Measurements from ENCODE around the gene SGO2.

Gene SGO2

GRCh38 chr2:200509612-200510433 is 16.2 kb upstream of the SGO2 start, which contains the start of gene KCTD18 (continued):
- TF ChIP-seq ZNF280D (tag by site-specific recombination; IDR thresholded peaks at IDR 0.05): no peak
- no peak for TF ChIP-seq REST (tag by site-specific recombination; IDR thresholded peaks at IDR 0.05)
- TF ChIP-seq, protein P1, sequence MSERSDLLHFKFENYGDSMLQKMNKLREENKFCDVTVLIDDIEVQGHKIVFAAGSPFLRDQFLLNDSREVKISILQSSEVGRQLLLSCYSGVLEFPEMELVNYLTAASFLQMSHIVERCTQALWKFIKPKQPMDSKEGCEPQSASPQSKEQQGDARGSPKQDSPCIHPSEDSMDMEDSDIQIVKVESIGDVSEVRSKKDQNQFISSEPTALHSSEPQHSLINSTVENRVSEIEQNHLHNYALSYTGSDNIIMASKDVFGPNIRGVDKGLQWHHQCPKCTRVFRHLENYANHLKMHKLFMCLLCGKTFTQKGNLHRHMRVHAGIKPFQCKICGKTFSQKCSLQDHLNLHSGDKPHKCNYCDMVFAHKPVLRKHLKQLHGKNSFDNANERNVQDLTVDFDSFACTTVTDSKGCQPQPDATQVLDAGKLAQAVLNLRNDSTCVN (tag by site-specific recombination; optimal IDR thresholded peaks at IDR 0.05): peak; percentile 56
- TF ChIP-seq ZNF311 (tag by site-specific recombination; IDR thresholded peaks at IDR 0.05; ENCODE audit: borderline replicate concordance): no peak
- TF ChIP-seq ZNF76 (tag by site-specific recombination; IDR thresholded peaks at IDR 0.05; ENCODE audit: borderline replicate concordance, low read depth): peak; percentile 52; the same call in 1 of the 2 replicates
- TF ChIP-seq ZNF596 (tag by site-specific recombination; IDR thresholded peaks at IDR 0.05): peak; percentile 11; the same call in 1 of the 2 replicates
- peak; percentile 48; the same call in 1 of the 2 replicates for TF ChIP-seq KLF10 (tag by site-specific recombination; IDR thresholded peaks at IDR 0.05)
- no peak for TF ChIP-seq ZBTB7A (tag by site-specific recombination; IDR thresholded peaks at IDR 0.05; ENCODE audit: low read depth)
- TF ChIP-seq KLF9 (tag by site-specific recombination; IDR thresholded peaks at IDR 0.05; ENCODE audit: low read depth): peak; percentile 56
- TF ChIP-seq ZNF561 (tag by site-specific recombination; IDR thresholded peaks at IDR 0.05; ENCODE audit: borderline replicate concordance): peak; percentile 62; the same call in 1 of the 2 replicates
- TF ChIP-seq, protein P2, sequence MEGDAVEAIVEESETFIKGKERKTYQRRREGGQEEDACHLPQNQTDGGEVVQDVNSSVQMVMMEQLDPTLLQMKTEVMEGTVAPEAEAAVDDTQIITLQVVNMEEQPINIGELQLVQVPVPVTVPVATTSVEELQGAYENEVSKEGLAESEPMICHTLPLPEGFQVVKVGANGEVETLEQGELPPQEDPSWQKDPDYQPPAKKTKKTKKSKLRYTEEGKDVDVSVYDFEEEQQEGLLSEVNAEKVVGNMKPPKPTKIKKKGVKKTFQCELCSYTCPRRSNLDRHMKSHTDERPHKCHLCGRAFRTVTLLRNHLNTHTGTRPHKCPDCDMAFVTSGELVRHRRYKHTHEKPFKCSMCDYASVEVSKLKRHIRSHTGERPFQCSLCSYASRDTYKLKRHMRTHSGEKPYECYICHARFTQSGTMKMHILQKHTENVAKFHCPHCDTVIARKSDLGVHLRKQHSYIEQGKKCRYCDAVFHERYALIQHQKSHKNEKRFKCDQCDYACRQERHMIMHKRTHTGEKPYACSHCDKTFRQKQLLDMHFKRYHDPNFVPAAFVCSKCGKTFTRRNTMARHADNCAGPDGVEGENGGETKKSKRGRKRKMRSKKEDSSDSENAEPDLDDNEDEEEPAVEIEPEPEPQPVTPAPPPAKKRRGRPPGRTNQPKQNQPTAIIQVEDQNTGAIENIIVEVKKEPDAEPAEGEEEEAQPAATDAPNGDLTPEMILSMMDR (tag by site-specific recombination; IDR thresholded peaks at IDR 0.05): peak; percentile 78
- TF ChIP-seq ZNF660 (tag by site-specific recombination; IDR thresholded peaks at IDR 0.05): peak; percentile 81; the same call in 1 of the 2 replicates
- TF ChIP-seq ZNF2 (tag by site-specific recombination; IDR thresholded peaks at IDR 0.05): 0 out of 2 replicates have a peak, but pooled peaks have one; percentile 31
- TF ChIP-seq, protein P3, sequence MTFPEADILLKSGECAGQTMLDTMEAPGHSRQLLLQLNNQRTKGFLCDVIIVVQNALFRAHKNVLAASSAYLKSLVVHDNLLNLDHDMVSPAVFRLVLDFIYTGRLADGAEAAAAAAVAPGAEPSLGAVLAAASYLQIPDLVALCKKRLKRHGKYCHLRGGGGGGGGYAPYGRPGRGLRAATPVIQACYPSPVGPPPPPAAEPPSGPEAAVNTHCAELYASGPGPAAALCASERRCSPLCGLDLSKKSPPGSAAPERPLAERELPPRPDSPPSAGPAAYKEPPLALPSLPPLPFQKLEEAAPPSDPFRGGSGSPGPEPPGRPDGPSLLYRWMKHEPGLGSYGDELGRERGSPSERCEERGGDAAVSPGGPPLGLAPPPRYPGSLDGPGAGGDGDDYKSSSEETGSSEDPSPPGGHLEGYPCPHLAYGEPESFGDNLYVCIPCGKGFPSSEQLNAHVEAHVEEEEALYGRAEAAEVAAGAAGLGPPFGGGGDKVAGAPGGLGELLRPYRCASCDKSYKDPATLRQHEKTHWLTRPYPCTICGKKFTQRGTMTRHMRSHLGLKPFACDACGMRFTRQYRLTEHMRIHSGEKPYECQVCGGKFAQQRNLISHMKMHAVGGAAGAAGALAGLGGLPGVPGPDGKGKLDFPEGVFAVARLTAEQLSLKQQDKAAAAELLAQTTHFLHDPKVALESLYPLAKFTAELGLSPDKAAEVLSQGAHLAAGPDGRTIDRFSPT (tag by site-specific recombination; IDR thresholded peaks at IDR 0.05): peak; percentile 26; the same call in 1 of the 2 replicates
- TF ChIP-seq ZNF776 (tag by site-specific recombination; IDR thresholded peaks at IDR 0.05; ENCODE audit: borderline replicate concordance): no peak
- peak; percentile 33; the same call in 1 of the 2 replicates for TF ChIP-seq ZBTB11 (tag by site-specific recombination; conservative IDR thresholded peaks at IDR 0.05; ENCODE audit: low read depth)
- TF ChIP-seq FEZF1 (tag by site-specific recombination; IDR thresholded peaks at IDR 0.05): no peak
- TF ChIP-seq, protein P4, sequence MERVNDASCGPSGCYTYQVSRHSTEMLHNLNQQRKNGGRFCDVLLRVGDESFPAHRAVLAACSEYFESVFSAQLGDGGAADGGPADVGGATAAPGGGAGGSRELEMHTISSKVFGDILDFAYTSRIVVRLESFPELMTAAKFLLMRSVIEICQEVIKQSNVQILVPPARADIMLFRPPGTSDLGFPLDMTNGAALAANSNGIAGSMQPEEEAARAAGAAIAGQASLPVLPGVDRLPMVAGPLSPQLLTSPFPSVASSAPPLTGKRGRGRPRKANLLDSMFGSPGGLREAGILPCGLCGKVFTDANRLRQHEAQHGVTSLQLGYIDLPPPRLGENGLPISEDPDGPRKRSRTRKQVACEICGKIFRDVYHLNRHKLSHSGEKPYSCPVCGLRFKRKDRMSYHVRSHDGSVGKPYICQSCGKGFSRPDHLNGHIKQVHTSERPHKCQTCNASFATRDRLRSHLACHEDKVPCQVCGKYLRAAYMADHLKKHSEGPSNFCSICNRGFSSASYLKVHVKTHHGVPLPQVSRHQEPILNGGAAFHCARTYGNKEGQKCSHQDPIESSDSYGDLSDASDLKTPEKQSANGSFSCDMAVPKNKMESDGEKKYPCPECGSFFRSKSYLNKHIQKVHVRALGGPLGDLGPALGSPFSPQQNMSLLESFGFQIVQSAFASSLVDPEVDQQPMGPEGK (tag by site-specific recombination; IDR thresholded peaks at IDR 0.05): peak; percentile 49; the same call in 1 of the 2 replicates
- no peak for TF ChIP-seq ZNF140 (tag by site-specific recombination; IDR thresholded peaks at IDR 0.05)
